PFSK-1 (cell line): ENCODE measurements around the gene SULT1E1.

Experiments used
- FOXP2 ChIP-seq: optimal IDR thresholded peaks from 2 replicates; pipeline ENCODE3; 2011; ENCODE audit warnings: borderline replicate concordance, control low read depth, inconsistent platforms; ENCODE audit not compliant: insufficient read depth; ENCODE audit errors: extremely low read length, extremely low read depth
- POLR2AphosphoS5 ChIP-seq: IDR thresholded peaks from 2 replicates; pipeline ENCODE4 v1.6.1; 2012; ENCODE audit warnings: low read depth, mild to moderate bottlenecking, control low read depth, low read length, moderate library complexity
- SIN3A ChIP-seq: IDR thresholded peaks from 2 replicates; pipeline ENCODE4 v1.6.1; 2012; ENCODE audit warnings: mild to moderate bottlenecking, low read length, moderate library complexity, borderline replicate concordance; ENCODE audit not compliant: insufficient read depth
- TAF1 ChIP-seq: IDR thresholded peaks from 2 replicates; pipeline ENCODE4 v1.6.1; 2012; ENCODE audit warnings: low read length, control low read depth, borderline replicate concordance; ENCODE audit not compliant: insufficient read depth
- TF ChIP-seq, protein P1 (sequence below), 2 experiments: IDR thresholded peaks; 2 replicates each; pipeline versions ENCODE4 v1.6.1 to v1.8.0; 2011 to 2012; ENCODE audit warnings: low read depth in 2 of 2, low read length in 2 of 2, control low read depth in 1 of 2, inconsistent platforms in 1 of 2, mild to moderate bottlenecking in 1 of 2, moderate library complexity in 1 of 2; ENCODE audit not compliant: insufficient read depth in 1 of 2

The SULT1E1 gene

DNA sequence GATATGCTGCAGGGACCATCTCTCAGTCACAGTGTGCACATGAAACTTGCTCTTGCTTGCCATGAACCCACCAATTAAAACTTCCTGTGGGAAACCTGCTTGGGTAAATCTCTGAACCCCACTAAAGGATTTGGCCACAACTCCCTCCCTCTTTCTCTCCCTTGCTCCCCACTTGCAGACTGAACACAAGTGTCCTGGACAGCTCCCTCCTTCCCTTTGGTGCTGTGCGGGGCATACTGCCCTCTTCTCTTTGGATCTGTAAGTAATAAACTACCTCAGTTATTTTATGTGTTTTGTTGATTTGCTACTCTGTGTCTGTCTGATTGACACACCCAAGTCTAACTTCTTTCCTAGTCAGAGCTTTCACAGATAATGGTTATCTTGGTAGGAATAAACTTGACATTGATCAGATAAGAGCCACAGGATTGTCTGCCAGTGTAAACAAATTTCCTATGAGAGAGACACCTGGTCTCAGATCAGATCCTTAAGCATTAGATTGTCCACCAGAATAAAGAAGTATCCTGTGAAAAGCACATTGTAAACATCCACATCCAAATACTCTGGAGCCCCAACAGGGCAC is 41.8 kb downstream of the SULT1E1 start:
- TF ChIP-seq, protein P1, sequence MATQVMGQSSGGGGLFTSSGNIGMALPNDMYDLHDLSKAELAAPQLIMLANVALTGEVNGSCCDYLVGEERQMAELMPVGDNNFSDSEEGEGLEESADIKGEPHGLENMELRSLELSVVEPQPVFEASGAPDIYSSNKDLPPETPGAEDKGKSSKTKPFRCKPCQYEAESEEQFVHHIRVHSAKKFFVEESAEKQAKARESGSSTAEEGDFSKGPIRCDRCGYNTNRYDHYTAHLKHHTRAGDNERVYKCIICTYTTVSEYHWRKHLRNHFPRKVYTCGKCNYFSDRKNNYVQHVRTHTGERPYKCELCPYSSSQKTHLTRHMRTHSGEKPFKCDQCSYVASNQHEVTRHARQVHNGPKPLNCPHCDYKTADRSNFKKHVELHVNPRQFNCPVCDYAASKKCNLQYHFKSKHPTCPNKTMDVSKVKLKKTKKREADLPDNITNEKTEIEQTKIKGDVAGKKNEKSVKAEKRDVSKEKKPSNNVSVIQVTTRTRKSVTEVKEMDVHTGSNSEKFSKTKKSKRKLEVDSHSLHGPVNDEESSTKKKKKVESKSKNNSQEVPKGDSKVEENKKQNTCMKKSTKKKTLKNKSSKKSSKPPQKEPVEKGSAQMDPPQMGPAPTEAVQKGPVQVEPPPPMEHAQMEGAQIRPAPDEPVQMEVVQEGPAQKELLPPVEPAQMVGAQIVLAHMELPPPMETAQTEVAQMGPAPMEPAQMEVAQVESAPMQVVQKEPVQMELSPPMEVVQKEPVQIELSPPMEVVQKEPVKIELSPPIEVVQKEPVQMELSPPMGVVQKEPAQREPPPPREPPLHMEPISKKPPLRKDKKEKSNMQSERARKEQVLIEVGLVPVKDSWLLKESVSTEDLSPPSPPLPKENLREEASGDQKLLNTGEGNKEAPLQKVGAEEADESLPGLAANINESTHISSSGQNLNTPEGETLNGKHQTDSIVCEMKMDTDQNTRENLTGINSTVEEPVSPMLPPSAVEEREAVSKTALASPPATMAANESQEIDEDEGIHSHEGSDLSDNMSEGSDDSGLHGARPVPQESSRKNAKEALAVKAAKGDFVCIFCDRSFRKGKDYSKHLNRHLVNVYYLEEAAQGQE (IDR thresholded peaks at IDR 0.05; ENCODE audit: insufficient read depth in 1 of 2, low read depth in 2 of 2, low read length in 2 of 2) = peak in 1 of 2 experiments; percentile 68; a peak in 1 of 4 replicates
- no peak for TF ChIP-seq TAF1
- no peak for TF ChIP-seq POLR2AphosphoS5

DNA sequence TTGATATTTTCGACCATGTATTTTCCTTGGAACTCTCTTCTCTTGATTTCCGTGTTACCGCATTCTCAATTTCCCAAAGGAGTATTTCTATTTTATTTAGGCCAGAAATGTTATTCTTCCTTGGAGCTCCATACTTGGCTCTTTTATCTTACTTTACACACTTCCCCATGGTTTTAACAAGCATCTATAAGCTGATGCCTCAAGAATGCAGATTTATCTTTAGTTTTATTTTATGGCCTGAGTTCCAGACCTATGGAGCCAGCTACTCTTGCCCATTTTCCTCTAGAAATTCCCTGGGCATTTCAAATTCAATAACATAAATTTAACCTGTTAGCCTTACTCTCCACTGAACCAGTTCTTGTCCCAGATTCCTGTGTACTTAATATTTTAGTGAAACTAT is 43.7 kb downstream of the SULT1E1 start:
- TF ChIP-seq, protein P1 (IDR thresholded peaks at IDR 0.05; ENCODE audit: insufficient read depth in 1 of 2, low read depth in 2 of 2, low read length in 2 of 2) = no peak
- TF ChIP-seq TAF1 (no peak), POLR2AphosphoS5 (no peak), FOXP2 (no peak), SIN3A (no peak)

DNA sequence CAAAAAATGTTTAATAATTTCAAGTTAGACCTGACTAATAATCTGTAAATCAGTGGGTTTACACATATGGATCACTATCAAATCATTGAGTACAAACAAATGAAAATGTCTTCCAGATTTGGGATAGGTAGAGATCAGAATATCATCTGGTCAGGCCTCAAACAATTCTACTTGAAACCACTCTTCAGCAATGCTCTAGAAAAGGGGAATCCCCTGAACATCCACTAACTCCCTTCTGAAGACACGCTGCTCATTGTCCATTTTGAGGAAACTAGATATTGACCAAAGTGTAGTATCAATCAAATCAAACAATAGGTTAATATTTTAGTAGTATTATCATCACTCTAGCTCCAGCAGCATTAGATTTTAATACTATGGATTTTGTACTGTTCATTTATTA is 46.3 kb downstream of the SULT1E1 start:
- TF ChIP-seq SIN3A (no peak), TAF1 (no peak)
- TF ChIP-seq, protein P1 (IDR thresholded peaks at IDR 0.05; ENCODE audit: insufficient read depth in 1 of 2, low read depth in 2 of 2, low read length in 2 of 2) = no peak

DNA sequence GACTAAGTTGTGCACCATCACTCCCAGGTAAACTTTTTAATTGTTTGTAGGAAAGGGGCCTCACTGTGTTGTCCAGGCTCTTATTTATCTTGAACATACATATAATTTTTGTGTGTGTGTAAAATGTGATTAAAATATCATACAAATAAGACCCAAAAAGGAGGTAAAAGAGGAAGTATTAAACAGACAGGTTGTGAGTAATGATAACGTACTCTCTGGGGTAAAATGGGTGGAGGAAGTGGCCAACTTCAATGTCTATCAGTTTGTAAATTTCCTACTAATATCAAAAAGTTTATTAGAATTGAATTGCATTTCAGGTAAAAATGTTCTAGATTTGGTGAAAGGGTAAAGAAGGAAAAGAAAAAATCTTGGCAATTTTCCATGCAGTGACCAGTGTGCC is 48.8 kb downstream of the SULT1E1 start:
- TF ChIP-seq SIN3A (no peak), TAF1 (no peak), POLR2AphosphoS5 (no peak), FOXP2 (no peak)
- TF ChIP-seq, protein P1 (IDR thresholded peaks at IDR 0.05; ENCODE audit: insufficient read depth in 1 of 2, low read depth in 2 of 2, low read length in 2 of 2) = no peak

DNA sequence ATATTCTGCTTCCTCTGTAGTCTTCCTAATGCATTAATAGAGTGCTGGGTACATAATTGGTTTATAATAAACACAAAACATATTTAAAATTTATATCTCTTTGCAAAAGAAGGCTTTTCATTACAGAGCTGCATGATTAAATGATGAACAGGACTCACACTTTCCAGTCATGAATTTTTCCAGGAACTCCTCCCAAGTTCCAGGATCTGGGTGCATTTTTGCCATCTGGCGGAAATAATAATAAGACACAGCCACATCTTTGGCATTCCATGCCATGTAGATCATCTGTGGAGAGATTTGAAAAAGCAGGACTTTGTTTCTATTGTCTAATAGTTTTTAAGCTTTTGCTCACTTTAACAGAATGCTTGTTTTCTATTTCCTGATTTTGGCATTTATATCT is 59.3 kb downstream of the SULT1E1 start:
- TF ChIP-seq SIN3A = no peak
- TF ChIP-seq POLR2AphosphoS5 = no peak
- no peak for TF ChIP-seq TAF1
- TF ChIP-seq, protein P1 (IDR thresholded peaks at IDR 0.05; ENCODE audit: insufficient read depth in 1 of 2, low read depth in 2 of 2, low read length in 2 of 2) = no peak
- no peak for TF ChIP-seq FOXP2
